HTERT RPE-1 (cell line): ENCODE measurements around the gene PLEKHM3.

Experiments
- in situ Hi-C: fragments of 300-500 bp; cut with MboI; formaldehyde crosslinking; loops from 4 replicates; pipeline ENCODE4 v1.14.3; 2020; ENCODE audit warnings: low sequenced_read_pairs

Gene PLEKHM3

DNA sequence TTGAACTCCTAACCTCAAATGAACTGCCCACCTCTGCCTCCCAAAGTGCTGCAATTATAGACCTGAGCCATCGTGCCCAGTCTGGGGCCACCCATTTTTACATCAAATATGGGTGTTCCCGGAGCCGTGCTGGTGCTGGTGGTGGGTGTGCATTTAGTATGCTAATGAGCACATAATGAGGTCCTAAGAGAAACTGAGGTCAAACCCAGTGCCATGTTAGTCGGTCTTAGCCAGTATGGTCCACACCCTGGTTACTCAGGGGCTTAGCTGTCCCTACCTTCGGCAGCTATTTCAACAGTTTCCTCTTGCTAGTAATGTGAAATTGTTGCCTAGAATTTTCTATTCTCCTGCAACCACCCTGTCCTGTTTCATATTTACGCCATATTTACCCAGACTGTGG, 217.2 kb downstream of the PLEKHM3 start:
- in situ Hi-C loops, result no loop called here

DNA sequence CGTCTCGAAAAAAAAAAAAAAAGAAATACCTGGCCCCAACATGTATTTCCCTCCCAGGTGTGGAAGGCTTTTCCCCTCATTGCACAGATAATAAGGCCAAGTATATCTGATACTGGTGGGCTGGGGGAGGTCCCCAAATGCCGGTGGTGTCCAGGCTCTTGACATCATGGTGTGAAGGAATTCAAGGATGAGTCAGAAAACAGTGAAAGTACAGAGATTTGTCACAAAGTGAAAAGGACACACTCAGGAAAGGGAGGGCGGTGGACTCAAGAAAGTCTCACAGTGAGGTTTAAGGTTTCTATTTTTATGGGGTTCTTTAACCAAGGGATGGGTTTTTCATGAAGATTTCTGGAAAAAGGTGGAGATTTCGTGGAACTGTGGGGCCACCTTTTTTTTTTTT, 217.8 kb downstream of the PLEKHM3 start:
- in situ Hi-C loops, result no loop called here

DNA sequence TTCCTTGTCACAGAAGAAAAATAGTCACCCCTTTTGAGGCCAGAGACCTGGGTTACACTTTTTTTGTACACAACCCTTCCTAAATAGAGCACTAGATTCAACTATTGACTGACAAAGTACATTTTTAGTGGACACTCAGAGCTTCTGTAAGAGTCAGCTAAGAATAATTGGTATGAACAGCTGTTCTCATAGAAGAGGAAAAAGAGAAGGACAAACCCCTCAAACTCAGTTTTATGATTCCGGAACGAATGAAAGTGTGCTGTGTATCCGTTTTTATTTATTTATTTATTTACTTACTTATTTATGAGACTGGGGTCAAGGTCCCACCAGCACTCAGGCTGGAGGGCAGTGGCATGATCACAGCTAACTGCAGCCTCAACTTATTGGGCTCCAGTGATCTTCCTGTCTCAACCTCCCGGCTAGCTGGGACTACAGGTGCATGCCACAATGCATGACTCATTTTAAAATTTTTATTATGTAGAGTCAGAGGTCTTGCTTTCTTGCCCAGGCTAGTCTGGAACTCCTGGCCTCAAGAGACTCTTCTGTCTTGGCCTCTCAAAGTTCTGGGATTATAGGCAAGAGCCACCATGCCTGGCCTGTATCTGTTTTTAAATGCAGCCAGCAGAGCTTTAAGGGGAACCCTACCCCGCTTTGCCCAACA, 219.6 kb downstream of the PLEKHM3 start:
- in situ Hi-C loops, result no loop called here

DNA sequence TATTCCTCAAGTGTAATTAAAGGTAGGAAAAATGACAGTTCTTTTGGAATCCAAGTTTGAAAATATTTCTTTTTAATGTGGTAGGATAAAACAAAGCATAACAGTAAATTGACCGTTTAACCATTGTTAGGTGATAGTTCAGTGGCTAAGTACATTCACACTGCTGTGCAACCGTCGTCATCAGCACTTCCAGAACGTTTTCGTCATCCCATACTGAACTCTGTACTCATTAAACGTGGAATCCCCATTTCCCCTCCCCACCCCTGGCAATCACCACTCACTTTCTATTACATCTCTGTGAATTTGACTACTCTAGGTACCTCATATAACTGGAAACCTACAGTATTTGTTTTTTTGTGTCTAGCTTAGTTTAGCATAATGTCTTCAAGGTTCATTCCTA, 222.7 kb downstream of the PLEKHM3 start:
- in situ Hi-C loops, result no loop called here

DNA sequence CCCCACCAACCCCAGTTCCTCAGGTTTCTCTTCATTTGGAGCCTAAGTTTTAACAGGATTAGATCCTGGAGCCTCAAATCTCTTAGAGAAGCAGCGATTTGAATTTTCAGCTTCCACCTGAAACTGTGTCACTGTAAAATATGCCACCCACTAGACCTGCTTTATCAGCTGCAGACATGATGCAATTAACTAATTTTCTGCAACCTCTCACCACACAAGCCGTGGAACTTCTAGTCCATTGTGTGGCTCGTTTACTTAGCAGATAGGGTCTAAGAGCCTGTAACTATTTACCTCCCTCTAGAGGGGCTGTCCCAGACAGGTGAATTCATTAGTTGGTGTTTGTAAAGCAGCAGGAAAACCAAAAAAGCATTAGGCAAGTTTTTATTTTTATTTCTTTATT, 224.1 kb downstream of the PLEKHM3 start:
- in situ Hi-C loops, result no loop called here

DNA sequence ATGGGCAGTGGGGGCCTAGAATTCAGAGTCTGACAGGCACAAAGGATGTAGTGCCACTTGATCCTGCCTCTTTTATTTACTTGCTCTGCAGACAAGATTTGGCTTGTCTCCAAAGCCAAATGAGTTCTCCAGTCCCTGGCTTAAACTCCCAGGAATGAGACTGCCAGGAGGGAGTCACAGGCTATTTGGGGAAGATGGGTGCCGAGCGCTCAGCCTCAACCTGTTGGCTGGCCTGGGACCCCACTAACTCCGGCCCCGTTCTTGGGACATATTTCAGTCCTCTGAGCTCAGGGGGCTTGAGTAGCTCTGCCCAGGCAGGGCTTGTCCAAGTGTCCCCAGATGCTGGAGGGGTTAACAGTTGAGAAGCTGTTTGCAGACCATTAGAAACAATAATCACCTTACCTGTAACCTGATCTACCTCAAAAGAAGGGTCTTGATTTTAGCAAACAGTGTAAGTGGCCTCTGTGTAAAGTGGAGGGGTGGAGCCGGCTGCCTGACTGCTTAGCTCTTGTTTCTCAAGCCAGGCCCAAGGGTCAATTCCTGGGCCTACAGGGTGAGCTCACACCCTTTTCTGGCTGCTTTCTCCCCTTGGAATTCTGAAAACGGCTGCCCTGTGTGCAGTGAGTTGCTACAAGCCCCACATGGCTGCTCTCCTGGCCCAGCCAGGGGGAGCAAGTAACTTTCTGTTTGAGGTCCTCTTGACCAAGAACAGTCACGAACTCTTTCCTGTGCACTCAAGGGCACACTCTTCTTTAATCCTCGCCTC, 228.6 kb downstream of the PLEKHM3 start:
- in situ Hi-C loops, result no loop called here

DNA sequence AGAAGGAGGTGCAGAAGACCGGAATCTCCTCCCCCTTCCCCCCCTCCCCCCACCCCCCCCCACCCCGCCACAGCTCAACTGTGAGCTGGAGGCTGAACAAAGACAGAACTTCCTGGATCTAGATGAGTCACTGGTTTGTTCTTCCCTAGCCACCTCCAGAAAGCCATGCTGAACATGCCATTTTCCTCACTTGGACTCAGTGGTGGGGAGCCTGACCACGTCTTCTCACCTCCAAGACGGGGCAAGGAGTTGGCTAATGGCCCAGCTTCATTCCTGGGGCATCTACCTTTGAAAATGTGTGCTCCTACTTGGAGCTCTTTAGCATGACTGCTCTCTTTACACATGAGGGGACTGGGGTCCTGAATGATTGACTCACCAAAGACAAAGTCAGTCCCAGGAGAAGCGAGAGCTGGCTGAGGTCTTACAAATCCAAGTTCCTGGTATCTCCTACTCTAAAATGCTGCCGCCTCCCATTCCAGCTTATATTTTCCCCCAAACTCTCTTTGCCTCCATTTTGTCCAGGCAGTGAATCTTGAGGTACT, 233.0 kb downstream of the PLEKHM3 start:
- in situ Hi-C loops, result no loop called here

DNA sequence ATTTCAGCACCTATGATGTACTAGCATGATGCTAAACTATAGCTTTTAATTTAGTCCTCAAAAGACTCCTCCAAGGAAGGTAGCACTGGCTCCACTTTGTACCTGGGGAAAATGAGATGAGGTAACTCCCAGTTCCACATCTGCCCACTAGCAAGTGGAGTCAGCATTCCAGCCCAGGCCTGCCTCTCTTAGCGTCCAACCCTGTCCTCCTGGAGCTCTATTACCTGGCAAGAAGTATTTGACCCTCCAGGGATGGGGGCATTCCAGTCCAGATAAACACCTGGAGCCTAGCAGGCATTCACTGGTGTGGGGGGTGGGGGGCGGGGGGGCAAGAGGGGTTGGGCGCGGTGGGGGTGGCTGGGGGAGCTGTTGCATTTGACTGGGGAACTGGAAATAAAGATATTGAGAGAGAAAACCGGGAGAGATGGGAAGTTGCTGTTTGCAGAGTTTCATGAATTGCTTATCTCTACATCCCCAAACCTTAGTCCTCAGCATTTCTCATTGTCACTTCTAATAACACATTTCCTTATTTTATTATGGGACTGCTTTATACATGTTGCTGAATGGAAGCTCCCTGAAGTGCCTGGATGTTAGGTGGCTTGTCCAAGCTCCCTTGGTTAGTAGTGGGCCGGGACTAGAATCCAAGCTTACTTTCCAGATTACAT, 233.6 kb downstream of the PLEKHM3 start:
- in situ Hi-C loops, result no loop called here

DNA sequence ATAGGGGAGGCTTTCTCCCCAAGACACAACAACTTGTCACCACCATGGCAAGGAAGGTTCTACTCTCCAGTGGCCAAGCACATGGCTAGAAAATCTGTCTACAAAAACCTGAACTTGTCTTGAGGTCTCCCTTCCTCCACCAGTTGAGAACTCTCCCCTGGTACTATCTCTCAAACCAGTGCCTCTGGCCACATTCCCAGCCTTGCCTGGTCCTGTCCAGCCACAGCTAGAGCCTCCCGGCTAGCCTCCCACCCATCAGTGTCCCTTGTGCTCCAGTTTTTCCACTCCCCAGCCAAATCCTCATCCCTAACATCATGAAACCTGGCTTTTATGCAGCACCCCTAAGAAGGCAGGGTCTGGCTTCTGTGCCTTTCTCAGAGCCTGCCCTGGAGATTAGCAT, 234.4 kb downstream of the PLEKHM3 start:
- in situ Hi-C loops, result no loop called here

DNA sequence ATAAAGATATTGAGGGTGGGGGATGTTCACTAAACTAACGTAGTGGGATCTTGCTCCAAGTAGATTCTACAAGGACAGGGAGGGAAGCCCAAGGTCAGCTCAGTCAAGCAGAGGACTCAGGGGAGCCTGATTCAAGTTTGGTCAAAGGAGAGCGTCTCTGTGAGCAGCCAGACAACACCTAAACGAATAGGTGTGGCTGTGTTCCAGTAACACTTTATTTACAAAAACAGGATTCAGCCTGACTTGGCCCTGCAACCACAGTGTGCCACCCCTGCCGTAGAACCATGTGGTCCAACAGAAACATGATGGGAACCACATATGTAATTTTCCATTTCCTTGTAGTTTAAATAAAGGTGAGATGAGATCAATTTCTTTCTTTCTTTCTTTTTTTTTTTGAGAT, 237.5 kb downstream of the PLEKHM3 start:
- in situ Hi-C loops, result no loop called here

DNA sequence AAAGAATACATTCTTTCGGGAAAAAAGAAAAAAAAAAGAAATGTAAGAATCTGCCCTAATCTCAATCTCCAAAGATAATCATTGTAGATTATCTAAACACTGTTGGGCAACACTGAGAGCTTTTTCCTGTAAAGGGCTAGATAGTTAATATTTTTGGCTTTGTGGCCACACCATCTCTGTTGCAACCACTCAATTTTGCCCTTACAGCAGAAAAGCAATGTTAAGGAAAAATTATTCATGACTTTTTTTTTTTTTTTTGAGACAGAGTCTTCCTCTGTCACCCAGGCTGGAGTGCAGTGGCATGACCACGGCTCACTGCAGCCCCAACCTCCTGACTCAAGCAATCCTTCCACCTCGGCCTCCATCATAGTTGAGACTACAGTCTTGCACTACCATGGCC, 238.3 kb downstream of the PLEKHM3 start:
- in situ Hi-C loops, result no loop called here

DNA sequence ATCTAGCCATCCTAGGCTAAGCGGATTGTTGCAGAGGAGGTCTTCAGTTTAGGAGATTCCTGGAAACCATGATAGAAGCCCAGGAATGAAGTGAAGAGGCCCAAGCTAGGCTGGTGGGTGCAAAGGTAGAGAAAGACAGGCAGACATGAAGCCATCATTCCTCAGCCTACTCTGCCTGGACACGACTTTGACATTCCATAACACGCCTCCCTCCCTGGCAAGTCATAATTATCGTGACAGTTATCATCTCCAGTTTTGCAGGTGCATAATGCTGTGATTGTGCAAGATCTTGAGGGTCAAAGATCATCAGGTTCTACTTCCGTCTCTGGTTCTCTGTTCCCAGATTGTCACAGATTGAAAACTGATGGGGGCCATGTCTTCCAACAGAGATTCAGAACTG, 240.4 kb downstream of the PLEKHM3 start:
- in situ Hi-C loops, result no loop called here

DNA sequence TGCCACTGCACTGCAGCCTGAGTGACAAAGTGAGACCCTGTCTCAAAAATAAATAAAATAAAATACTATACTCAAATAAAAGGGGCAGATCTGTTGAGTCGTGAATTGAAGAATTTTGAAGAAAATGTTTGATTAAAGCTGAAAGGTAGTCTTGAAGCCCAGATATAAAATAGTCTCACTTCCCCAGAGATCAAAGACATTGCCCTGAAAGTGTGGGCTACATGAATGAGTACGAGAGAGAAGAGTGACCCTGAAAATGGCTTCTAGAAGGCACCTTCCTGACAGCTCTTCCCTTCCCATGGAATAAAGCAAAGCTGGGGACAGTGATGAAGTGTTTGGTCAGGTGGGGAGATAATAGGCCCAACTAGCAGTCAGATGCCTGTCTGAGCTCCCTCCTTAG, 241.8 kb downstream of the PLEKHM3 start:
- in situ Hi-C loops, result no loop called here

DNA sequence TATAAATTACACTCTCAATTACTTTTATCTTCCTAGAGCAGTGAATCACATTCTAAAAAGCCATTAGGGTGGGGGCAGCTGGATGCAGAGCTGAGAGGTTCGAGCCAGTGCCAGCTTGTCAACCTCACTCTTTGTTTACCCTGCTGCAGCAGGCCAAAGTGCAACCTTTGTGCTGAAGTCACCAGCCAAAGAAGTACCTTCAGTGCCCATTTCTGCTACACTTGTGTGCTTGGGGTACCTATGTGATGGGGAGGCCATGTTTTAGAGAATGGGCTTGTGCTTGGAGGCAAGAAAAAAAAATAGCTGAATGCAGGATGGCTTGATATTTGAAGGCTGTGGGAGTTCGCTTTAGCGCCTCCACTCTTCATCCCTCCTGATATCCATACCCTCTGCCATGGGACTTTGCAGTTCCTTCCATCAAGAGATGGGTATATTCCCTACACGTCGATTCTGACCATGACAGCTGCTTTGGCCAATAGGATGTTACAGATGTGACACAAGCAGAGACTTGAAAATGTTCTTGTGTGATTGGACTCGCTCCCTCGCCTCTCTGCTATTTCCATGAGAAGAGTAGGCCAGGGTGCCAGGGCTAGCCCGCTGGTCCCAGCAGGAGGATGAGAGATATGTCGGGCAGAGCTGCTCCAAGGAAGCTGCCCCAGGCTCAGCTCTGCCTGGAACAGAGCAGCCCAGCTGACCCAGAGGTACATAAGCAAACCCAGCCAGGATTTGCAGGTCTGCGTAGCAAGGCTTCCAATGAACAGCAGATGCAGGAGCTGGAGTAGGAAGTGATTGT, 242.9 kb downstream of the PLEKHM3 start:
- in situ Hi-C loops, result no loop called here

DNA sequence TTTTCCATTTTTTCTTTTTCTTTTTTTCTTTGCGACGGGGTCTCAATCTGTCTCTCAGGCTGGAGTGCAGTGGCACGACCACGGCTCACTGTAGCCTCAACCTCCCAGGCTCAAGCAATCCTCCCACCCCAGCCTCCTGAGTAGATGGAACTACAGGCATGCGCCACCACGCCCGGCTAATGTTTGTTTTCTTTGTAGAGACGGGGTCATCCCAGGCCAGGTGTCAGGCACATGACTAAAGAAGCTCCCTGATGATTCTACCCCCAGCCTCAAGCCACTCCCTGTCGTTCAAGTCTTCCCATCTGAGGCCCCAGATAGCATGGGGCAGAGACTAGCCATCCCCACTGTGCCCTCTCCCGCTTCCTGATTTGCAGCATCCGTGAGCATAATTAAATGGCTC, 245.8 kb downstream of the PLEKHM3 start:
- in situ Hi-C loops, result no loop called here

DNA sequence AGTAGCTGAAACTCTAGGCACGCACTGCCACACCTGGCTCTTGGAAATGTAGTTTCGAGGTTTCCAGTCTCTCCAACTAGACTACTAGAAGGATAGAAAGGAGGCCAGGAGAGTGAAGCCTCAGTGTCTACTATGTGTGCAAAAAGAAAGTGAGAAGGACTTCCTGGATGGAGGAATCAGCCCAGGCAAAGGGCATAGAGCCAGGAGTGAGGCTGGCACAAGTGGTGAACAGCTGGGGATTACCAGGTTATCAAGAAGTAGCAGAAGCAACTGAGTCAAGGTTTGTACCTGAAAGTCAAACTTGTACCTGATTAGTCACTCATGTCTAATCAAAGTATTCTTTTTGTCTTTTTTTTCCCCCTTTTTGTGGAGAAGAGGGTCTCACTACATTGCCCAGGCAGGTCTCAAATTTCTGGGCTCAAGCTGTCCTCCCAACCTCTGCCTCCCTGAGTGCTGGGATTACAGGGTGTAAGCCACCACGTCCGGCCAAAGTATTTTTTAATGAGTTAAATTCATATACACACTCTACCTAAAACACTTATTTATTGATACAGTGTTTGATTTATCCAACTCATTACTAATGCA, 246.9 kb downstream of the PLEKHM3 start:
- in situ Hi-C loops, result no loop called here

DNA sequence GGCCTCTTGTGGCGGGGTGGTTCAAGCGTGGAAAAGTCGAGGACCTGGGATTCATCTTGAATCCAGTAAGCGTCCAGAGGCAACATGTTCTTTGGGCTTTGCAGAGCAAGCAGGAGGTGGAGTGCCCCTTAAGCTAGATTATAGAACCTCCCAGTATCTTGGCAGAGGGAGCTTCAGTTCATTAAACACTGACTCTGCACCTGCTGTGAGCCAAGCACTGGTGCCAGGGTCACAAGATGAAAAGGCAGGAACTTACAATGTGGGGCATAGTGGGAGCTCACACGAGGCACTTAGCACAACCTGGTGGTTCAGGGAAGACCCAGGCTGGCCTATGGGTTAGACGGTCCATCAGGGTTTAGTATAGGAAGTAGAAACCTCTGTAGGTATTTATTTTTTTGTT, 248.2 kb downstream of the PLEKHM3 start:
- in situ Hi-C loops, result no loop called here

DNA sequence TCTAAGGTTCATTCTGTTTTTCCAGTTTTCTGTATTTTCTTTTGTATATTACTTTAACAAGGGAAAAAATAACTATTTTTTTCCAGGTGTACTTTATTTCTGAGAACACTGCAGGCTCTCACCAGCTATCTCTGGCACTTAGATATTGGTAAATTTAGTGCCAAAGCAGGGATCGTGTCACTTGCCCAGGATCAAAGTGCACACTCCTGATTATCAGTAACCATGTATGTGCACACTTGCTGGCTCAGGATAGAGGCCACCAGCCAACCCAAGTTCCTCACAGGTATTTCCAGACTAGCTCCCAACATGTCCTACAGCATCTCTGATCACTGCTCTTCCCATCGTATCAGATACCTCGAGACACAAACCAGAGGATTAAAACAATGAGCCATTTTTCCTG, 249.9 kb downstream of the PLEKHM3 start:
- in situ Hi-C loops, result no loop called here

DNA sequence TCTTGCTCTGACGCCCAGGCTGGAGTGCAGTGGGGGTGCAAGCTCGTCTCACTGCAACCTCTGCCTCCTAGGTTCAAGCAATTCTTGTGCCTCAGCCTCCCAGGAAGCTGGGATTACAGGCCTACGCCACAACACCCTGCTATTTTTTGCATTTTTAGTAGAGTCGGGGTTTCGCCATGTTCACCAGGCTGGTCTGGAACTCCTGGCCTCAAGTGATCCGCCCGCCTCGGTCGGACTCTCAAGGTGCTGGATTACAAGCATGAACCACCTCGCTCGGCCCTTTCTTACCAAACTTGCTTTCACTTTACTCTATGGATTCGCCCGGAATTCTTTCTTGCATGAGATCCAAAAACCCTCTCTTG, 252.5 kb downstream of the PLEKHM3 start:
- in situ Hi-C loops, result no loop called here

DNA sequence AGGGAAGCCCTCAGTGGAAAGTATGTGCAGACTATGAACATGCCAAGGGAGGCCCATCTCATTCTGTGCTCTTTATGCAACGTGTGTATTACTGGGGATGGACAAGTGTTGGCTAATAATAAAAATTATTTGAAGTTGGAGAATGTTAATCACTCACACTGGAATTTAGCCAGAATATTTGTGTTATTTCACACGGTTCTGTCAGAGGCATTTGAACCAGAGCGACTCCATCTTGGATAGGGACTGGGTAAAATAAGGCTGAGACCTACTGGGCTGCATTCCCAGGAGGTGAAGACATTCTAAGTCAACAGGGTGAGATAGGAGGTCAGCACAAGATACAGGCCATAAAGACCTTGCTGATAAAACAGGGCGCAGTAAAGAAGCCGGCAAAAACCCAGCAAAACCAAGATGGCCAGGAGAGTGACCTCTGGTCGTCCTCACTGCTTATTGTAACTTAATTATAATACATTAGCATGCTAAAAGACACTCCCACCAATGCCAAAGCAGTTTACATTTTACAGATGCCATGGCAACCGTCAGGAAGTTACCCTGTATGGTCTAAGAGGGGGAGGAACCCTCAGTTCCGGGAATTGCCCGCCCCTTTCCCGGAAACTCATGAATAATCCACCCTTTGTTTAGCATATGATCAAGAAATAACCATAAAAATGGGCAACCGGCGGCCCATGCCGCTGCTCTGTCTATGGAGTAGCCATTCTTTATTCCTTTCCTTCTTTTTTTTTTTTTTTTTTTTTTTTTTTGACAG, 253.1 kb downstream of the PLEKHM3 start:
- in situ Hi-C loops, result no loop called here
